ENCODE data around the gene ZNF765. TPM values are rescaled to one million over a fixed set of nuclear protein-coding genes. Genes with fewer than 3 reads are reported as not detected.
"Not testable (repeated sequence)": the region's sequence is repeated elsewhere in the genome, so short reads cannot be mapped to it uniquely, and the experiment has no call there.

Gene ZNF765
- total and polyA plus RNA-seq, 2 donors (not counting 3 experiments of a cell fraction or from before 2014, with no cell fraction given) = 2.5 to 7.7 TPM

GRCh38 chr19:53422551-53422950, 27.6 kb downstream of the ZNF765 start:
- CTCF ChIA-PET = interaction anchor here (0.9 kb wide), 1 partner anchor 324 kb away, joined by 3 read pairs; no protein-coding TSS in a partner anchor
- no peaks in the 10 kb centered on the region for H3K36me3 ChIP-seq (ENCODE audit: control insufficient read depth in 2 of 2, extremely low read depth in 1 of 2, insufficient read depth in 2 of 2, low read length in 2 of 2)

GRCh38 chr19:53423074-53423473, 28.1 kb downstream of the ZNF765 start:
- BruUV-seq (replicated peaks); H3K27ac ChIP-seq (ENCODE audit: insufficient read depth, low read depth, low read length); POLR2A ChIA-PET; H3K9ac ChIP-seq (replicated peaks; ENCODE audit: extremely low read depth, insufficient read depth, low read length); H3K36me3 ChIP-seq (ENCODE audit: control insufficient read depth in 2 of 2, extremely low read depth in 1 of 2, insufficient read depth in 2 of 2, low read length in 2 of 2); H3K4me2 ChIP-seq (ENCODE audit: insufficient read depth, low read length); intact Hi-C loops (cut with micrococcal nuclease); H3K9me1 ChIP-seq (replicated peaks; ENCODE audit: control insufficient read depth, extremely low read depth, insufficient read depth, low read length); H3K79me2 ChIP-seq (ENCODE audit: control insufficient read depth, insufficient read depth, low read length); H3K4me3 ChIP-seq (replicated peaks in 1 of 3; ENCODE audit: insufficient read depth in 1 of 3, low read depth in 1 of 3, low read length in 3 of 3); dilution Hi-C loops (cut with MboI; ENCODE audit: extremely low pct_ligation_motif_present, low sequenced_read_pairs); FAIRE-seq; DNase-seq (ENCODE audit: low read depth, low spot score); H3K27me3 ChIP-seq (ENCODE audit: control insufficient read depth in 2 of 2, insufficient read depth in 2 of 2, low read length in 2 of 2); H2AFZ ChIP-seq (ENCODE audit: low read depth, low read length); H3K4me1 ChIP-seq (ENCODE audit: control insufficient read depth, extremely low read depth, insufficient read depth, low read length); H4K20me1 ChIP-seq (replicated peaks; ENCODE audit: control insufficient read depth, extremely low read depth, insufficient read depth, low read length); H3K9me3 ChIP-seq (replicated peaks; ENCODE audit: control insufficient read depth, insufficient read depth, low read length): not testable (repeated sequence)
- CTCF ChIA-PET = interaction anchor here (0.9 to 3.4 kb wide), 3 partner anchors 228 to 323 kb away, joined by 3 to 61 read pairs (median 4); no protein-coding TSS in a partner anchor

More at GRCh38 chr19:53422551-53422950, 27.6 kb downstream of the ZNF765 start:
- no peak for DNase-seq (ENCODE audit: low read depth, low spot score)
- Histone ChIP-seq H3K9me1 (replicated peaks; ENCODE audit: control insufficient read depth, extremely low read depth, insufficient read depth, low read length) (no peaks in the 10 kb centered on the region), H3K9ac (replicated peaks; ENCODE audit: extremely low read depth, insufficient read depth, low read length) (no peak overlapping the region), H3K27me3 (ENCODE audit: control insufficient read depth in 2 of 2, insufficient read depth in 2 of 2, low read length in 2 of 2) (no peaks in the 10 kb centered on the region), H4K20me1 (replicated peaks; ENCODE audit: control insufficient read depth, extremely low read depth, insufficient read depth, low read length) (no peaks in the 10 kb centered on the region), H3K4me3 (replicated peaks in 1 of 3; ENCODE audit: insufficient read depth in 1 of 3, low read depth in 1 of 3, low read length in 3 of 3) (no peak overlapping the region), H3K4me2 (ENCODE audit: insufficient read depth, low read length) (no peak overlapping the region), H3K4me1 (ENCODE audit: control insufficient read depth, extremely low read depth, insufficient read depth, low read length) (no peaks in the 10 kb centered on the region), H3K27ac (ENCODE audit: insufficient read depth, low read depth, low read length) (no peak overlapping the region), H3K79me2 (ENCODE audit: control insufficient read depth, insufficient read depth, low read length) (no peaks in the 10 kb centered on the region), H3K9me3 (replicated peaks; ENCODE audit: control insufficient read depth, insufficient read depth, low read length) (no peaks in the 10 kb centered on the region), H2AFZ (ENCODE audit: low read depth, low read length) (no peak overlapping the region)
- FAIRE-seq = no peak
- TF ChIP-seq CTCF (IDR thresholded peaks at IDR 0.05; ENCODE audit: extremely low read depth in 1 of 2, insufficient read depth in 1 of 2, low read depth in 1 of 2, low read length in 2 of 2) (no peak), GATA2 (IDR thresholded peaks at IDR 0.05; ENCODE audit: insufficient read depth, insufficient read length, low read depth, low read length) (no peak), POLR2AphosphoS5 (IDR thresholded peaks at IDR 0.05; ENCODE audit: insufficient read depth, low read depth, low read length) (no peak), MAX (IDR thresholded peaks at IDR 0.05; ENCODE audit: insufficient read depth, insufficient read length) (no peak)
- intact Hi-C loops (cut with micrococcal nuclease) = no loop called here
- dilution Hi-C loops (cut with MboI; ENCODE audit: extremely low pct_ligation_motif_present, low sequenced_read_pairs) = no loop called here
- POLR2A ChIA-PET = interaction anchor here (0.6 kb wide), 1 partner anchor 9 kb away, joined by 5 read pairs; no protein-coding TSS in a partner anchor
- BruUV-seq (replicated peaks) = no TSS peak

GRCh38 chr19:53423680-53424079, 28.7 kb downstream of the ZNF765 start:
- intact Hi-C loops (cut with micrococcal nuclease); BruUV-seq (replicated peaks): not testable (repeated sequence)

More at GRCh38 chr19:53423680-53424079, 28.7 kb downstream of the ZNF765 start:
- H3K4me3 ChIP-seq (replicated peaks in 1 of 3; ENCODE audit: insufficient read depth in 1 of 3, low read depth in 1 of 3, low read length in 3 of 3); H3K9me1 ChIP-seq (replicated peaks; ENCODE audit: control insufficient read depth, extremely low read depth, insufficient read depth, low read length); H3K27me3 ChIP-seq (ENCODE audit: control insufficient read depth in 2 of 2, insufficient read depth in 2 of 2, low read length in 2 of 2); DNase-seq (ENCODE audit: low read depth, low spot score); dilution Hi-C loops (cut with MboI; ENCODE audit: extremely low pct_ligation_motif_present, low sequenced_read_pairs); H3K36me3 ChIP-seq (ENCODE audit: control insufficient read depth in 2 of 2, extremely low read depth in 1 of 2, insufficient read depth in 2 of 2, low read length in 2 of 2); H4K20me1 ChIP-seq (replicated peaks; ENCODE audit: control insufficient read depth, extremely low read depth, insufficient read depth, low read length); H3K4me1 ChIP-seq (ENCODE audit: control insufficient read depth, extremely low read depth, insufficient read depth, low read length); POLR2A ChIA-PET; H3K9ac ChIP-seq (replicated peaks; ENCODE audit: extremely low read depth, insufficient read depth, low read length); H3K79me2 ChIP-seq (ENCODE audit: control insufficient read depth, insufficient read depth, low read length); H3K4me2 ChIP-seq (ENCODE audit: insufficient read depth, low read length); H3K9me3 ChIP-seq (replicated peaks; ENCODE audit: control insufficient read depth, insufficient read depth, low read length); H2AFZ ChIP-seq (ENCODE audit: low read depth, low read length); H3K27ac ChIP-seq (ENCODE audit: insufficient read depth, low read depth, low read length): not testable (repeated sequence)
- peak; percentile 87 for FAIRE-seq
- CTCF ChIA-PET = interaction anchor here (0.8 to 3.4 kb wide), 4 partner anchors 228 to 842 kb away, joined by 3 to 61 read pairs (median 8); no protein-coding TSS in a partner anchor
